ENCODE data around the gene TEAD1. TPM values are rescaled to one million over a fixed set of nuclear protein-coding genes. Genes with fewer than 3 reads are reported as not detected.
A peak's percentile ranks its signal among the peaks of the same experiment; 100 is the strongest.

TEAD1 gene
- polyA plus RNA-seq, 2 of the 4 experiments (the other 2 are of a cell fraction), result 111 to 112 TPM

- ATAC-seq (peak in 1 of 2 experiments; percentile 46; a peak in 4 of 6 replicates), DNase-seq (ENCODE audit: low read depth in 1 of 2, low spot score in 1 of 2) (no peak)
- 60% methylated on average over 4 of the region's 4 CpGs for WGBS (ENCODE audit: missing lambda C conversion rate)
Measured at GRCh38 chr11:12702999-12703453, 28.8 kb downstream of the TEAD1 start.

GRCh38 chr11:12704049-12704448, 29.8 kb downstream of the TEAD1 start:
- ATAC-seq, result peak in 1 of 2 experiments; percentile 17; a peak in 2 of 6 replicates
- TF ChIP-seq RNF2 (IDR thresholded peaks at IDR 0.05; ENCODE audit: borderline replicate concordance, low read depth), result no peak
- TF ChIP-seq CTCF (IDR thresholded peaks at IDR 0.05), result no peak
- TF ChIP-seq SMC3 (IDR thresholded peaks at IDR 0.05), result no peak
- TF ChIP-seq CBX2 (IDR thresholded peaks at IDR 0.05; ENCODE audit: borderline replicate concordance, low read depth), result no peak
- no peak for TF ChIP-seq TFCP2L1 (CRISPR knock-in tag; IDR thresholded peaks at IDR 0.05)
- TF ChIP-seq REST (IDR thresholded peaks at IDR 0.05), result no peak
- 73% methylated on average over 4 of the region's 4 CpGs for WGBS (ENCODE audit: missing lambda C conversion rate)
- no peak for FAIRE-seq
- Histone ChIP-seq H3K4me1 (peaks cover 99% of the 10 kb centered on the region), H3K27ac (peak overlapping the region in 1 of 2 experiments; percentile 35; a peak in 1 of 6 replicates), H3K4me3 (no peak overlapping the region), H3K9me3 (no peaks in the 10 kb centered on the region), H3K4me2 (no peak overlapping the region; the same call in 2 of the 3 replicates)
- DNase-seq (ENCODE audit: low read depth in 1 of 2, low spot score in 1 of 2), result no peak
- ChIA-PET CTCF (interaction anchor here (1.2 to 1.9 kb wide), 3 partner anchors 10 to 373 kb away, joined by 3 to 5 read pairs (median 5); no protein-coding TSS in a partner anchor), POLR2A (no interaction called here)

More at GRCh38 chr11:12702999-12703453, 28.8 kb downstream of the TEAD1 start:
- CTCF ChIA-PET, result interaction anchor here (0.6 to 1.9 kb wide), 4 partner anchors 20 to 372 kb away, joined by 3 to 5 read pairs (median 3); no protein-coding TSS in a partner anchor
- H3K4me3 ChIP-seq, result no peak overlapping the region
- no peaks in the 10 kb centered on the region for H3K9me3 ChIP-seq
- TF ChIP-seq HDAC2 (IDR thresholded peaks at IDR 0.05) (no peak), ZC3H11A (IDR thresholded peaks at IDR 0.05) (no peak), KDM1A (IDR thresholded peaks at IDR 0.05; ENCODE audit: low read depth) (no peak), ZSCAN20 (CRISPR knock-in tag; IDR thresholded peaks at IDR 0.05) (no peak), E2F6 (IDR thresholded peaks at IDR 0.05; ENCODE audit: borderline replicate concordance, low read depth) (no peak), CTCF (IDR thresholded peaks at IDR 0.05) (no peak), CBX2 (IDR thresholded peaks at IDR 0.05; ENCODE audit: borderline replicate concordance, low read depth) (no peak), ELK1 (IDR thresholded peaks at IDR 0.05; ENCODE audit: low read depth, low read length) (no peak), GATA3 (IDR thresholded peaks at IDR 0.05; ENCODE audit: borderline replicate concordance) (no peak), CEBPB (IDR thresholded peaks at IDR 0.05) (no peak), RFX5 (IDR thresholded peaks at IDR 0.05) (no peak), RNF2 (IDR thresholded peaks at IDR 0.05; ENCODE audit: borderline replicate concordance, low read depth) (no peak), HMGXB4 (CRISPR knock-in tag; IDR thresholded peaks at IDR 0.05; ENCODE audit: borderline replicate concordance) (no peak), FOSL2 (IDR thresholded peaks at IDR 0.05) (no peak), FOSL2 (CRISPR knock-in tag; IDR thresholded peaks at IDR 0.05) (no peak), CHD4 (IDR thresholded peaks at IDR 0.05; ENCODE audit: borderline replicate concordance) (no peak), MAX (IDR thresholded peaks at IDR 0.05) (no peak)
- POLR2A ChIA-PET, result no interaction called here
- H3K27ac ChIP-seq, result peak overlapping the region in 1 of 2 experiments; percentile 14; a peak in 2 of 6 replicates
- H3K4me1 ChIP-seq, result peaks cover 99% of the 10 kb centered on the region
- H3K4me2 ChIP-seq, result peak overlapping the region; percentile 12; the same call in 2 of the 3 replicates
- FAIRE-seq, result no peak

Data from A549 (cell line).